Activated CD8-positive, alpha-beta T cell treated with anti-CD3 and anti-CD28 coated beads for 36 hours (primary cell): ENCODE data around the gene IGFBP1. TPM values are rescaled to one million over a fixed set of nuclear protein-coding genes. Genes with fewer than 3 reads are reported as not detected.
A peak's percentile ranks its signal among the peaks of the same experiment; 100 is the strongest.

Experiments
- ATAC-seq: fragments of 200-7000 bp; cut with Tn5 transposase; one replicate; pipeline ENCODE4 v1.10.0; 2021; ENCODE audit warnings: mild to moderate bottlenecking, moderate library complexity
- CTCF ChIA-PET: fragments of 350-600 bp; sonication (Branson Sonifier 250); formaldehyde crosslinking; loops from one replicate; lab custom pipeline; 2021; ENCODE audit warnings: antibody characterized with exemption; lab: Charles Lee
- POLR2A ChIA-PET: fragments of 350-600 bp; sonication (Branson Sonifier 250); formaldehyde crosslinking; loops from one replicate; lab custom pipeline; 2021; ENCODE audit warnings: antibody characterized with exemption; lab: Charles Lee
- DNase-seq: peaks from one replicate; pipeline ENCODE4 v3.0.0-alpha.2; 2020
- H3K27ac Mint-ChIP-seq: one replicate; pipeline ENCODE4 v1.8.0; 2021; ENCODE audit warnings: mild to moderate bottlenecking, mixed read lengths
- H3K27me3 Mint-ChIP-seq: one replicate; pipeline ENCODE4 v1.8.0; 2021; ENCODE audit warnings: mixed read lengths
- H3K36me3 Mint-ChIP-seq: one replicate; pipeline ENCODE4 v1.8.0; 2021; ENCODE audit warnings: low read depth, mixed read lengths
- H3K4me1 Mint-ChIP-seq: one replicate; pipeline ENCODE4 v1.8.0; 2021; ENCODE audit warnings: low read depth, mixed read lengths
- H3K4me3 Mint-ChIP-seq: one replicate; pipeline ENCODE4 v1.8.0; 2021; ENCODE audit warnings: mild to moderate bottlenecking, moderate library complexity, mixed read lengths
- H3K9me3 Mint-ChIP-seq: one replicate; pipeline ENCODE4 v1.8.0; 2021; ENCODE audit warnings: mixed read lengths
- CTCF ChIP-seq: fragments of 200-600 bp; IDR thresholded peaks from one replicate; pipeline ENCODE4 v1.8.0; 2022; ENCODE audit warnings: antibody characterized with exemption, mild to moderate bottlenecking
- intact Hi-C: fragments of 100-400 bp; cut with micrococcal nuclease; formaldehyde crosslinking; loops from one replicate; pipeline ENCODE4 v1.10.0; 2022
- total RNA-seq, 2 experiments: library from RNA; stranded (reverse); gene quantifications; one replicate each; pipeline ENCODE4 v1.2.3, GENCODE V29; 2021

Gene IGFBP1
- total RNA-seq, 2 experiments from 2014 or later: not detected

- H3K36me3 Mint-ChIP-seq: no peaks in the 10 kb centered on the region
- H3K27me3 Mint-ChIP-seq: peaks cover 65% of the 10 kb centered on the region
- peaks cover 24% of the 10 kb centered on the region for H3K4me1 Mint-ChIP-seq
- ATAC-seq: peak; percentile 41
- CTCF ChIA-PET: interaction anchor here (1.6 to 2.8 kb wide), 2 partner anchors 14 to 1168 kb away, joined by 5 to 21 read pairs; no protein-coding TSS in a partner anchor
- DNase-seq: no peak
- no peaks in the 10 kb centered on the region for H3K9me3 Mint-ChIP-seq
- POLR2A ChIA-PET: no interaction called here
- no peak within 1 kb of the TSS for H3K27ac Mint-ChIP-seq
- TF ChIP-seq CTCF: no peak
- no peak within 1 kb of the TSS for H3K4me3 Mint-ChIP-seq
- intact Hi-C loops: no loop called here
Measured at GRCh38 chr7:45920502-45921380, 32.5 kb downstream of the IGFBP1 start, which contains the start of gene IGFBP3. IGFBP3 (minus strand) TSS chr7:45921272; CDS start chr7:45921140, 132 bp downstream.

DNA sequence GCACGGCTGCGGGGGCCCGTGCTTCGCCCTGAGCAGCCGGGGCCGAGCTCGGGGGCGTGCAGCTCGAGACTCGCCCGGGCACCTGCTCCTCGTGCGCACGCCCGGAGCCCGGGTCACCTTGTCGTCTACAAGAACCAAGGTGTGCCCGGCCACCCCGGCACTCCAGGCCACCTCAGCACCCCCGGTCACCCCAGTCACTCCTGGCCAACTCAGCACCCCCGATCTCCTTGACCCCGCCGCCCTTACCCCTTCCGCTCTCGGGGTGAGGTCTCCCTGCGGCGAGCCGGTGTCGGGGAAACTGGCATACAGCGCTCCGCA is 33.1 kb downstream of the IGFBP1 start:
- POLR2A ChIA-PET: no interaction called here
- no peaks in the 10 kb centered on the region for H3K9me3 Mint-ChIP-seq
- no peak overlapping the region for H3K27ac Mint-ChIP-seq
- no peaks in the 10 kb centered on the region for H3K36me3 Mint-ChIP-seq
- H3K27me3 Mint-ChIP-seq: peaks cover 60% of the 10 kb centered on the region
- H3K4me1 Mint-ChIP-seq: peaks cover 23% of the 10 kb centered on the region
- ATAC-seq (no peak), DNase-seq (no peak)
- CTCF ChIA-PET: interaction anchor here (1.5 to 2.8 kb wide), 2 partner anchors 14 to 177 kb away, joined by 4 to 21 read pairs; no protein-coding TSS in a partner anchor
- no peak overlapping the region for H3K4me3 Mint-ChIP-seq
- no peak for TF ChIP-seq CTCF
- intact Hi-C loops: no loop called here

DNA sequence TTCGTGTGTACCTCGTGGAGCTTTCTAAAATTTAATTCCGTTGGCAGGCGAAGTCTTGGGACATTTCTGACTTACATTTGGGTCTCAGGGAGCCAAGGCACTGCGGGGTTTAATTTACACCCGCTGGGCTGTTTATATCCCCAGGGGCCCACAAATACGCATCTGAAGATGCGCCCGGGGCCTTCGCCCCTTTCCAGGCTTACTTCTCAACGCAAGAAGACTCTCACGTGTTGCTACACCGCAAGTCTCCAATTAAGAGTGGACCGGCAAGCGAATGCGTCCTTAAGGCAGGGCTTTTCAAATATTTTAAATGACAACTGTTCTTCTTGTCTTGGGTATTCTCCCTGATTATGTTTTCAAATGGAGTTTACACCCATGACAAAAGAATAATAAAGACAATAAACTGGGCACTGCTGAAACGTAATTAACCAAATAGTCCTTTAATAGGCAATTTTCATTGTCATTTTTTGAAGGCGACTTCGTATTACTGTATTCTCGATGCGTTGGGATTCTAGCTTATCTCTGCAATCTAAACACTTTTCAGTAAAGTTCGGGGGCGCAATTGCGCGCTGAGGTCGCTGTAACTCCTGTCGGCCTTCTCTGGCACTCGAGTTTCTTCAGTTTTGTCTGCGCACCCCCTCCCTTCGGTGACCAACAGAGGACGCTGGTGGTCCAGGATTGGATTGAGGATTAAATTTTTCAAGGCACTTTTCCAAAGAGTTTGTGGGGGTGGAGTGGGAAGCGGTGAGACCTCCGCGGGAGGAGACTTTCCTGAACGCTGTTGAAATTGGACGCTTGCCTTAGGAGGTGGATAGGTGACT is 33.6 kb downstream of the IGFBP1 start:
- Mint-ChIP-seq H3K36me3 (no peaks in the 10 kb centered on the region), H3K27me3 (peaks cover 60% of the 10 kb centered on the region), H3K4me3 (no peak overlapping the region), H3K9me3 (no peaks in the 10 kb centered on the region), H3K4me1 (peaks cover 23% of the 10 kb centered on the region), H3K27ac (no peak overlapping the region)
- POLR2A ChIA-PET: no interaction called here
- intact Hi-C loops: no loop called here
- peak; percentile 43 for DNase-seq
- no peak for ATAC-seq
- CTCF ChIA-PET: interaction anchor here (0.7 to 2.8 kb wide), 16 partner anchors 9 to 1171 kb away, joined by 3 to 21 read pairs (median 3); no protein-coding TSS in a partner anchor
- TF ChIP-seq CTCF: peak; percentile 26

DNA sequence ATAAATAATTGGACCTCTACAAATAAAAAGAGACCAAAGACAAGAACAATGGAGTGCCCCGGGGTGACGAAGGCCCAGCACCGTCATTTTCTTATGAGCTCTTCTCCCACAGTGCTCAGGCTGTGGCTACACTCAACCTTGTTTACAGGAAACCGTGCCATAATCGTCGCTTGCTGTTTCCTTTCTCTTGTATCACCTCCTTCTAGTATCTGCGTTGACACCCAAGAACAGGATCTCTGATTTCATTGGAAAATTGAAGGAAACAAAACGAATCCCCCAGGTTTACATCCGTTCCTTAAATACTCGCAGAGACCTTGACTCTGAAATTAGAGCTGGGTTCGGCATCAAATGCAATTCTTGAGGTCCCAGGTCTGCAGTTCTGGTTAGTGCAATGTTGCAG is 34.5 kb downstream of the IGFBP1 start:
- CTCF ChIA-PET: interaction anchor here (0.6 to 2.8 kb wide), 24 partner anchors 8 to 1170 kb away, joined by 3 to 21 read pairs (median 3); no protein-coding TSS in a partner anchor
- Mint-ChIP-seq H3K27ac (no peak overlapping the region), H3K27me3 (peaks cover 52% of the 10 kb centered on the region), H3K36me3 (no peaks in the 10 kb centered on the region), H3K4me3 (peak overlapping the region; percentile 13), H3K4me1 (peaks cover 23% of the 10 kb centered on the region), H3K9me3 (no peaks in the 10 kb centered on the region)
- intact Hi-C loops: no loop called here
- POLR2A ChIA-PET: interaction anchor here (0.5 kb wide), 1 partner anchor 994 kb away, joined by 4 read pairs; no protein-coding TSS in a partner anchor
- peak; percentile 60 for ATAC-seq
- DNase-seq: peak; percentile 25
- TF ChIP-seq CTCF: no peak
